ENCODE measurements around the gene KLK1. TPM values are rescaled to one million over a fixed set of nuclear protein-coding genes. Genes with fewer than 3 reads are reported as not detected.

The KLK1 gene
- total and polyA plus RNA-seq, 2 of the 13 experiments (the other 11 are each of a cell fraction or from before 2014, with no cell fraction given) = not detected

- peak; percentile 72 for TF ChIP-seq UBTF (CRISPR knock-in tag; IDR thresholded peaks at IDR 0.05)
- no peak for TF ChIP-seq PHF21A (CRISPR knock-in tag; IDR thresholded peaks at IDR 0.05)
- no peak for TF ChIP-seq DDIT3 (CRISPR knock-in tag; IDR thresholded peaks at IDR 0.05)
- TF ChIP-seq ZMAT3 (CRISPR knock-in tag; conservative IDR thresholded peaks at IDR 0.05) = no peak
- no peak for TF ChIP-seq HDAC2 (CRISPR knock-in tag; IDR thresholded peaks at IDR 0.05)
- no peak for TF ChIP-seq ZNF605 (CRISPR knock-in tag; IDR thresholded peaks at IDR 0.05)
- TF ChIP-seq KLF13 (CRISPR knock-in tag; IDR thresholded peaks at IDR 0.05) = no peak
- no peak for TF ChIP-seq ZBED4 (CRISPR knock-in tag; IDR thresholded peaks at IDR 0.05; ENCODE audit: borderline replicate concordance)
- TF ChIP-seq RFXAP (CRISPR knock-in tag; IDR thresholded peaks at IDR 0.05; ENCODE audit: borderline replicate concordance) = no peak
- TF ChIP-seq JUNB (CRISPR knock-in tag; IDR thresholded peaks at IDR 0.05; ENCODE audit: borderline replicate concordance) = no peak
- TF ChIP-seq TFAP4 (IDR thresholded peaks at IDR 0.05; ENCODE audit: borderline replicate concordance, low read depth) = no peak
- no peak for TF ChIP-seq MTF1 (CRISPR knock-in tag; IDR thresholded peaks at IDR 0.05)
- TF ChIP-seq POLR2A (IDR thresholded peaks at IDR 0.05; ENCODE audit: insufficient read depth in 1 of 2, low read depth in 2 of 2, low read length in 2 of 2) = peak in 1 of 2 experiments; percentile 73; a peak in 2 of 4 replicates
- peak; percentile 33; the same call in 1 of the 2 replicates for TF ChIP-seq DRAP1 (CRISPR knock-in tag; IDR thresholded peaks at IDR 0.05)
- TF ChIP-seq ZNF589 (CRISPR knock-in tag; conservative IDR thresholded peaks at IDR 0.05) = no peak
- peak; percentile 50; the same call in 1 of the 2 replicates for TF ChIP-seq CREB1 (IDR thresholded peaks at IDR 0.05)
- TF ChIP-seq CREB1 (CRISPR knock-in tag; IDR thresholded peaks at IDR 0.05) = no peak
- TF ChIP-seq PHF8 (CRISPR knock-in tag; IDR thresholded peaks at IDR 0.05) = peak; percentile 53
- no peak for TF ChIP-seq JUN (CRISPR knock-in tag; IDR thresholded peaks at IDR 0.05)
- no peak for TF ChIP-seq U2AF2 (IDR thresholded peaks at IDR 0.05; ENCODE audit: low read depth, low read length)
- no peak for TF ChIP-seq ARNT2 (CRISPR knock-in tag; IDR thresholded peaks at IDR 0.05; ENCODE audit: low read depth)
- no peak for TF ChIP-seq ZNF350 (CRISPR knock-in tag; IDR thresholded peaks at IDR 0.05; ENCODE audit: borderline replicate concordance, low read depth)
- TF ChIP-seq PHF5A (CRISPR knock-in tag; IDR thresholded peaks at IDR 0.05; ENCODE audit: low read depth, unreplicated experiment) = no peak
- TF ChIP-seq ZSCAN22 (CRISPR knock-in tag; IDR thresholded peaks at IDR 0.05) = peak; percentile 93
Observed at GRCh38 chr19:50835785-50836542, 12.4 kb upstream of the KLK1 start (continued).

Measured in HepG2 (cell line).